Mesendoderm (in vitro differentiated cells): Measurements from ENCODE around the gene C19orf81.

Experiments used
- DNase-seq: peaks from one replicate; pipeline ENCODE4 v3.0.0; 2013
- H2AK5ac ChIP-seq: 2 replicates; pipeline ENCODE4 v1.6.1; 2013; ENCODE audit warnings: low read length, inconsistent platforms
- H2BK120ac ChIP-seq: 2 replicates; pipeline ENCODE4 v1.6.1; 2013; ENCODE audit warnings: low read depth, mild to moderate bottlenecking, low read length, moderate library complexity, mixed read lengths
- H2BK15ac ChIP-seq: replicated peaks from 2 replicates; pipeline ENCODE4 v1.6.1; 2013; ENCODE audit warnings: low read depth, mild to moderate bottlenecking, moderate library complexity
- H2BK5ac ChIP-seq: 2 replicates; pipeline ENCODE4 v1.6.1; 2013; ENCODE audit warnings: low read length, inconsistent platforms
- H3K18ac ChIP-seq: 2 replicates; pipeline ENCODE4 v1.6.1; 2013; ENCODE audit warnings: mild to moderate bottlenecking, low read length, mixed read lengths
- H3K23ac ChIP-seq: one replicate; pipeline ENCODE4 v1.6.1; 2013; ENCODE audit warnings: low read length
- H3K27ac ChIP-seq: 2 replicates; pipeline ENCODE4 v1.5.1; 2013; ENCODE audit warnings: low read depth, mild to moderate bottlenecking, inconsistent platforms, low read length, moderate library complexity
- H3K27me3 ChIP-seq: 2 replicates; pipeline ENCODE4 v1.6.1; 2013; ENCODE audit warnings: low read length, control low read depth, mild to moderate bottlenecking, inconsistent platforms; ENCODE audit not compliant: insufficient read depth, poor library complexity
- H3K36me3 ChIP-seq: 2 replicates; pipeline ENCODE4 v1.6.1; 2013; ENCODE audit warnings: low read length, inconsistent platforms; ENCODE audit not compliant: control insufficient read depth, insufficient read depth
- H3K4ac ChIP-seq: one replicate; pipeline ENCODE4 v1.6.1; 2013; ENCODE audit warnings: low read depth, mild to moderate bottlenecking, low read length, moderate library complexity
- H3K4me1 ChIP-seq: 2 replicates; pipeline ENCODE4 v1.6.1; 2013; ENCODE audit warnings: low read depth, low read length, inconsistent platforms; ENCODE audit not compliant: control insufficient read depth
- H3K4me2 ChIP-seq: 2 replicates; pipeline ENCODE4 v1.6.1; 2013; ENCODE audit warnings: low read length
- H3K4me3 ChIP-seq: 2 replicates; pipeline ENCODE4 v1.5.1; 2013; ENCODE audit warnings: mild to moderate bottlenecking, low read length
- H3K56ac ChIP-seq: one replicate; pipeline ENCODE4 v1.6.1; 2013; ENCODE audit warnings: low read length
- H3K79me1 ChIP-seq: 2 replicates; pipeline ENCODE4 v1.6.1; 2013; ENCODE audit warnings: low read length, inconsistent platforms
- H3K79me2 ChIP-seq: 2 replicates; pipeline ENCODE4 v1.6.1; 2013; ENCODE audit warnings: mild to moderate bottlenecking, low read length; ENCODE audit not compliant: control insufficient read depth, insufficient read depth
- H3K9ac ChIP-seq: 2 replicates; pipeline ENCODE4 v1.6.1; 2013; ENCODE audit warnings: low read length, inconsistent platforms
- H4K5ac ChIP-seq: one replicate; pipeline ENCODE4 v1.6.1; 2013; ENCODE audit warnings: low read length
- H4K8ac ChIP-seq: one replicate; pipeline ENCODE4 v1.6.1; 2013; ENCODE audit warnings: low read depth, mild to moderate bottlenecking, control low read depth, low read length, moderate library complexity
- WGBS: extraction: QIAGEN DNeasy Blood & Tissue Kit; methylation state at CpG from one replicate; pipeline ENCODE4 v1.1.7; 2013; ENCODE audit warnings: low lambda C conversion rate, missing lambda C conversion rate; ENCODE audit not compliant: insufficient coverage; ENCODE audit errors: extremely low coverage; 5-methylcytosine and 5-hydroxymethylcytosine counted together

C19orf81 gene

DNA sequence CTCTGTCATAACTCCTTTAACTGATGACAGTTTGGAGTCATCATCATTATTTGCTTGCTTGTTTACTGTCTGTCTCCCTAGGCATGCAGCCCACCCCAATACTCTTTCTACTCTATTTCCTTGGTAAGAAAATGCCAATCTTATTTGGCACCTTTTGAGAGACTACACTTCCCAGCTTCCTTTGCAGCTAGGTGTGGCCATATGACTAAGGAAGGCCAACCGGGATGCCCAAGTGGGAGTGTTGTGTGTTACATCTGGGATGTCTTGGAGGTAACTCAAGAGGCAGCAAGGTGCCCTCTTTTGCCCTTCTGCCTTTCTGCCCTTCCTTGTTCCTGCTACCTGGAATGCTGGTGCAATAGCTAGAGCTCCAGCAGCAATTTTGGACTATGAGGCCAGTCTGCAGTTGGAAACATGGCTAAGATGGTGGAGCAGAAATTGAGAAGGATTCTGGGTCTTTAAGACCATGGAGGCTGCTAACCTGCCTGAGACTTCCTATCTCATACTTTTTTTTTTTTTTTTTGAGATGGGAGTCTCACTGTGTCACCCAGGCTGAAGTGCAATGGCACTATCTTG lies 27.5 kb downstream of the C19orf81 start:
- H3K4me1 ChIP-seq, result no peaks in the 10 kb centered on the region
- H2BK15ac ChIP-seq, result no peak overlapping the region
- no peak overlapping the region for H3K4me3 ChIP-seq
- H3K18ac ChIP-seq, result no peak overlapping the region
- no peak overlapping the region for H4K8ac ChIP-seq
- no peak overlapping the region for H3K4me2 ChIP-seq
- H3K79me1 ChIP-seq, result no peaks in the 10 kb centered on the region
- H2BK5ac ChIP-seq, result no peak overlapping the region
- no peak overlapping the region for H2BK120ac ChIP-seq
- no peak for DNase-seq
- peaks cover 7% of the 10 kb centered on the region for H3K27me3 ChIP-seq
- H4K5ac ChIP-seq, result no peak overlapping the region
- no peak overlapping the region for H2AK5ac ChIP-seq
- H3K9ac ChIP-seq, result no peak overlapping the region
- H3K23ac ChIP-seq, result no peak overlapping the region
- H3K27ac ChIP-seq, result no peak overlapping the region
- H3K56ac ChIP-seq, result no peak overlapping the region
- WGBS, result no CpG with 5 or more reads among the region's 1 CpG
- no peaks in the 10 kb centered on the region for H3K79me2 ChIP-seq
- no peak overlapping the region for H3K4ac ChIP-seq
- no peaks in the 10 kb centered on the region for H3K36me3 ChIP-seq

DNA sequence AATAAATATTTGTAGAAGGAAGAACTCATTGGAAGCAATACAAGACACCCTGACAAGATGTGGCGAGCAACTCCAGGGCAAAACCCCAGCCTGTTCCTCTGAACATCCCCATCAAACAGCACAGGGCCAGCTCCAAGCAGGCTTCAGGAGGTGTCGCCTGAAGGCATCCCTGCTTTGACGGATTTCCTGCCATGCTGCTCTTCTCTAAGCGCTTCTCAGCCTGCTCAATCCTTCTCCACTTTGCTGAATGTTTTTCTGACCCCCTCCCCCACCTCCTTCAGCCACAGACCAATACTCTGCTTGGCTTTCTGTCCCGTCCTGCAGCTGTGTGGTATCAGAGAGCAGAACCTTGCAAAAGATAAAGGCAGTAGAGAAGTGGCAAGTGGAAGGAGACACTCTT lies 28.4 kb downstream of the C19orf81 start:
- Histone ChIP-seq H4K8ac (no peak overlapping the region), H3K23ac (no peak overlapping the region), H3K4me2 (no peak overlapping the region), H3K79me1 (no peaks in the 10 kb centered on the region), H3K56ac (no peak overlapping the region), H2BK120ac (no peak overlapping the region), H2BK15ac (no peak overlapping the region), H2BK5ac (no peak overlapping the region), H3K18ac (no peak overlapping the region), H3K4me1 (no peaks in the 10 kb centered on the region), H3K36me3 (no peaks in the 10 kb centered on the region), H3K9ac (no peak overlapping the region), H3K27ac (no peak overlapping the region), H2AK5ac (no peak overlapping the region), H3K4me3 (no peak overlapping the region), H4K5ac (no peak overlapping the region), H3K27me3 (peaks cover 7% of the 10 kb centered on the region), H3K4ac (no peak overlapping the region), H3K79me2 (no peaks in the 10 kb centered on the region)
- no CpG with 5 or more reads among the region's 5 CpGs for WGBS
- no peak for DNase-seq

DNA sequence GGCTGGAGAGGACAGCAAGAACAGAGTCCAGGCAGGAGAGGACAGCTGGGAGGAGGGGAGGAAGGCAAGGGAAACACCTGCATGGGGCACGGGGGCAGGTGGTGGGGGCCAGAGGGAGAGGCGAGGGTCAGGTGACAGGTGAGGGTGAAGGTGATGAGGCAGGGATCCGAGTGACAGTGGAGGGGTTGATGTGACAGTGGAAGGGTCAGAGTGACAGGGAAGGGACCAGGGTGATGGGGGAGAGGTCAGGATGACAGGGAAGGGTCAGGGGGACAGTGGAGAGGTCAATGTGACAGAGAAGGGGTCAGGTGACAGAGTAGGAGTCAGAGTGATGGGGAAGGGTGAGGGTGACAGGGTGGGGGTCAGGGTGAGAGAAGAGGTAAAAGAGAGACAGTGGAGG lies 29.1 kb downstream of the C19orf81 start:
- Histone ChIP-seq H3K18ac (no peak overlapping the region), H3K4ac (no peak overlapping the region), H2BK120ac (no peak overlapping the region), H2AK5ac (no peak overlapping the region), H4K5ac (no peak overlapping the region), H3K23ac (no peak overlapping the region), H3K4me2 (no peak overlapping the region), H2BK15ac (no peak overlapping the region), H3K4me3 (no peak overlapping the region), H3K79me1 (no peaks in the 10 kb centered on the region), H3K56ac (no peak overlapping the region), H3K36me3 (no peaks in the 10 kb centered on the region), H3K4me1 (no peaks in the 10 kb centered on the region), H3K9ac (no peak overlapping the region), H3K79me2 (no peaks in the 10 kb centered on the region), H2BK5ac (no peak overlapping the region), H3K27me3 (peaks cover 2% of the 10 kb centered on the region), H4K8ac (no peak overlapping the region), H3K27ac (no peak overlapping the region)
- WGBS, result no CpG with 5 or more reads among the region's 3 CpGs
- no peak for DNase-seq

DNA sequence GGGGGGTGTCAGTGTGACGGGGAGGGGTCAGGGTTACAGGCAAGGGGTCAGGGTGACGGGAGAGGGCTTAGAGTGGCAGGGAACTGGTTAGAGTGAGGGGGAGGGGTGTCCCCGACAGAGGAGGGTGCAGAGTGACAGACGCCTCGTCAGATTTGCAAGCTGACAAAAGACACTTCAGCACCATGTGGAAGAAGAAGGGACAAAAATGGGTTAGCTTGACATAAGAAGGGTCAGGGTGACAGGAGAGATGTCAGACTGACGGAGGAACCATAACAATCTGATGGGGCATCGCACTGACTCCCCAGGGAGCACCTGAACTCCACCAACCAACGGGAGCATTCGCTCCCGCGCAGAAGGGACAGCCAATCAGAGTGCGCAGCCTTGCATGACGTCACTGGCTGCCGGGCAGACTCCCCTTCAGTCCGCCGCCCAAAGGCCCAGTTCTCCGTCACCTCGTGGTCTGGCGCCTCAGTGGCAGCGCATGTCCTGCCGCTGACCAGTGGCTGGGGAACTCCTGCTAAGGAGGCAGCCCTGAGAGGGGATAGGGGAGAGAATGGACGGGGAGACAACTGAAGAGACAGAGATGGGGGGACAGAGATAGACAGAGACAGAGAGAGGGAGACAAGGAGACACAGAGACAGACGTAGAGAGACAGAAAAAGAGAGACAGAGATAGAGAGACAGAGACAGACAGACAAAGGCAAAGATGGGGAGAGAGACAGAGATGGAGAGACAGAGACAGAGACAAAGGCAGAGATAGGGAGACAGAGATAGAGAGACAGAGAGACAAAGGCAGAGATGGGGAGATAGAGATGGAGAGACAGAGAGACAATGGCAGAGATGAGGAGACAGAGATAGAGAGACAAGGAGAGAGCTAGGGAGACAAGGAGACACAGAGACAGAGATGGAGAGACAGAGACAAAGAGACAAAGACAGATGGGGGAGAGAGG lies 30.2 kb downstream of the C19orf81 start:
- H3K36me3 ChIP-seq, result no peaks in the 10 kb centered on the region
- no peaks in the 10 kb centered on the region for H3K4me1 ChIP-seq
- H2BK5ac ChIP-seq, result no peak overlapping the region
- H3K79me2 ChIP-seq, result no peaks in the 10 kb centered on the region
- H3K27ac ChIP-seq, result no peak overlapping the region
- peak; percentile 70 for DNase-seq
- peaks cover 2% of the 10 kb centered on the region for H3K27me3 ChIP-seq
- no peaks in the 10 kb centered on the region for H3K79me1 ChIP-seq
- H4K8ac ChIP-seq, result no peak overlapping the region
- WGBS, result no CpG with 5 or more reads among the region's 23 CpGs
- H3K18ac ChIP-seq, result no peak overlapping the region
- H4K5ac ChIP-seq, result no peak overlapping the region
- H3K56ac ChIP-seq, result no peak overlapping the region
- no peak overlapping the region for H2BK120ac ChIP-seq
- no peak overlapping the region for H3K4ac ChIP-seq
- no peak overlapping the region for H3K4me3 ChIP-seq
- H3K23ac ChIP-seq, result no peak overlapping the region
- H3K4me2 ChIP-seq, result no peak overlapping the region
- no peak overlapping the region for H2BK15ac ChIP-seq
- H3K9ac ChIP-seq, result no peak overlapping the region
- H2AK5ac ChIP-seq, result no peak overlapping the region

DNA sequence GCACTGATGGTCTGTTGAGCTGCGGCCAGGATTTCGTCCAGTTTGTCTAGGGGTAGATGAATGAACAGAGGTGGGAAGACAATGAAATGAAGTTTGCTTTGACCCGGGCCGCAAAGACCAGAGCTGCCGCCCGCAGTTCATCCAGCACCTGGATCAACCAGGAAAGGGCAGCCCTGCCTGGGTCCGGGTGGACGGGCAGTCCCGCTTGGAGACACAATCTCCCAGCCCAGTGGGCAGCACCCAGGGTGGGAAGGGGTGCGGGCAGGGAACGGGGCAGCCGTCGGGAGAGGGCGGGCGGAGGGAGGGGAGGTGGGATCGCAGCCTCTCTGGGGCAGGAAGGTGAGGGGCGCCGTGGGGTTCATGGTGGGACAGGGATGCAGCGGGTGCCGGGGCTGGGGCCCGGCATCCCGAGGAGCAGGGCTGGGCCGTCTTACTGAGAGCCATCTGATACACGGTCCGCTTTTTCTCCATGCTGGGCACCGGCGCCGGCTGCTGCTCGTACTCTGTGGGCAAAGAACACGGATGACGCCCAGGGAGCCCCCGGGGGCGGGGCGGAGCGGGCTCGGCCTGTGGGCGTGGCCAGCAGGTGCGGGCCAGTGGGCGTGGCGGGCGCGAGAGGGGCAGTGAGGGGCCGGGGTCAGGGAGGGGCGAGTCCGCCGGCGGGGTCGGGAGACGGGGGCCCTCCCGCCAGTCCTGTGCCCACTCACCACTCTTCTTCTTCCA lies 37.2 kb downstream of the C19orf81 start:
- Histone ChIP-seq H3K36me3 (no peaks in the 10 kb centered on the region), H3K9ac (no peak overlapping the region), H2BK15ac (no peak overlapping the region), H3K27me3 (peaks cover 22% of the 10 kb centered on the region), H3K79me1 (no peaks in the 10 kb centered on the region), H4K5ac (no peak overlapping the region), H3K23ac (no peak overlapping the region), H2BK120ac (no peak overlapping the region), H3K4me3 (no peak overlapping the region), H3K18ac (no peak overlapping the region), H3K4ac (no peak overlapping the region), H3K56ac (no peak overlapping the region), H3K4me2 (no peak overlapping the region), H4K8ac (no peak overlapping the region), H2AK5ac (no peak overlapping the region), H3K79me2 (no peaks in the 10 kb centered on the region), H2BK5ac (no peak overlapping the region), H3K27ac (no peak overlapping the region), H3K4me1 (no peaks in the 10 kb centered on the region)
- WGBS, result no CpG with 5 or more reads among the region's 50 CpGs
- no peak for DNase-seq
